CD4-positive, alpha-beta T cell treated with Interleukin-6 for 4 hours (primary cell): ENCODE data around the gene DHRS7C.

ENCODE experiments used
- DNase-seq: peaks from one replicate; pipeline ENCODE4 v3.0.0-alpha.2; 2020; ENCODE audit warnings: mixed read lengths

The DHRS7C gene, protein sequence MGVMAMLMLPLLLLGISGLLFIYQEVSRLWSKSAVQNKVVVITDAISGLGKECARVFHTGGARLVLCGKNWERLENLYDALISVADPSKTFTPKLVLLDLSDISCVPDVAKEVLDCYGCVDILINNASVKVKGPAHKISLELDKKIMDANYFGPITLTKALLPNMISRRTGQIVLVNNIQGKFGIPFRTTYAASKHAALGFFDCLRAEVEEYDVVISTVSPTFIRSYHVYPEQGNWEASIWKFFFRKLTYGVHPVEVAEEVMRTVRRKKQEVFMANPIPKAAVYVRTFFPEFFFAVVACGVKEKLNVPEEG

DNA sequence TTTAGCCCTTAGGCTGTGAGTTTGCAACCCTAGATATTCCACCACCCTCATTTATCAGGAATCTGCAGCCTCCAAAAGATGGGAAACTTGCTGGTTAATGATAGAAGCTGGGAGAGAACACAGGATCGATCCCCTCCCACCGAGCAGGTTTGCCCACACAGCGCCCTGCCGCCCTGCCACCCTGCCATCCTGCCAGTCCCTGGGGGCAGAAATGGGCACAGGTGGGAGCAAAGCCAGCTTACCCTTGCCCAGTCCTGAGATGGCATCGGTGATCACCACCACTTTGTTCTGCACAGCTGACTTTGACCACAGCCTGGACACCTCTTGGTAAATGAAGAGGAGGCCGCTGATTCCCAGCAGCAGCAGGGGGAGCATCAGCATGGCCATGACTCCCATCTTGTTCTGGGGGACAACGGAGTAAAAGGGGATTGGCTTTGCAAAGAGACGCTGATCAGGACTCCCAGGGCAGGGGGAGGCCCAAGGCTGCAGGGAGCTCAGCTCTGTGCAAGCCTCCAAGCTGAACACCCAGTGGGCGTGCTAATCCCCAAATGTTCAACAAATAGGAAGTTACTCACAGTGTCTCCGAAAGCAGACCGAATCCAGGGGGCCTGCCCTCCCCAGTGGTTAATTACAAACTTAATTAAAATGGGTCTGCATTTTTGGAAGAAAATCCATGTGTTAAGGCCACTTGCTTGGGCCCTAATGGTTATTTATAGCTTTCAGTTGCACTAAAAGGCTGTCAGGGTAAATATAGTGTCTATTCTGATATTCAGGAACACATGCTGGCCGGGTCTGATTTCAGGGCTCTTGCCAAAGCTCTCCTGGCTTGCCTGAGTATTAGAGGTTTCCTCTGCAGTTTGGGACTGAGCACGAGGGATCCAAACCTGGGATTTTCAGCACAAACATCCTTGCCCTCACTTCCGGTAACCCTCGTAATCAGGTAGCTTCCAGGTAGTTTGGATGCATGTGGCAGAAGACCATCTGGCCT, at the start of gene DHRS7C:
DHRS7C (minus strand) TSS at position 704 of the 988 bp plus-strand sequence; CDS start at position 396, 308 bp downstream.
- DNase-seq = no peak

DNA sequence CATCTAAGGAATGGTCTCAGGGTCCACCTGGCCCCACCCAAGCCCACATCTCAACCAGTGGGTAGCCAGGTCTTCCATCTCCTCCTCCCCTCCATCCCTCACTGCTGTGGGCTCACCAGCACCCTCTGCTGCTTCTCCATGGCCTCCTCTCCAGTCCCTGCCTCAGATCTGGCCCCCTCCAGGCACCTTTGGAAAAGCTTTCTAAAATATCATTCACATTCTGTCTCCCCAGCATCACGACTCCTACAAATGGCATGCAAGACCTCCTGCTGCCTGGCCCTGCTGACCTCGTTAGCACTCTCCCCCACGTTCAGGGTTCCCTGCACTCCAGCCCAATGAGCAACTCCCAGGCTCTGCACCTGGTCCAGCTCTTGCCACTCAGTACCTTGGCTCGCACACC, 48.0 kb upstream of the DHRS7C start:
- DNase-seq = no peak

DNA sequence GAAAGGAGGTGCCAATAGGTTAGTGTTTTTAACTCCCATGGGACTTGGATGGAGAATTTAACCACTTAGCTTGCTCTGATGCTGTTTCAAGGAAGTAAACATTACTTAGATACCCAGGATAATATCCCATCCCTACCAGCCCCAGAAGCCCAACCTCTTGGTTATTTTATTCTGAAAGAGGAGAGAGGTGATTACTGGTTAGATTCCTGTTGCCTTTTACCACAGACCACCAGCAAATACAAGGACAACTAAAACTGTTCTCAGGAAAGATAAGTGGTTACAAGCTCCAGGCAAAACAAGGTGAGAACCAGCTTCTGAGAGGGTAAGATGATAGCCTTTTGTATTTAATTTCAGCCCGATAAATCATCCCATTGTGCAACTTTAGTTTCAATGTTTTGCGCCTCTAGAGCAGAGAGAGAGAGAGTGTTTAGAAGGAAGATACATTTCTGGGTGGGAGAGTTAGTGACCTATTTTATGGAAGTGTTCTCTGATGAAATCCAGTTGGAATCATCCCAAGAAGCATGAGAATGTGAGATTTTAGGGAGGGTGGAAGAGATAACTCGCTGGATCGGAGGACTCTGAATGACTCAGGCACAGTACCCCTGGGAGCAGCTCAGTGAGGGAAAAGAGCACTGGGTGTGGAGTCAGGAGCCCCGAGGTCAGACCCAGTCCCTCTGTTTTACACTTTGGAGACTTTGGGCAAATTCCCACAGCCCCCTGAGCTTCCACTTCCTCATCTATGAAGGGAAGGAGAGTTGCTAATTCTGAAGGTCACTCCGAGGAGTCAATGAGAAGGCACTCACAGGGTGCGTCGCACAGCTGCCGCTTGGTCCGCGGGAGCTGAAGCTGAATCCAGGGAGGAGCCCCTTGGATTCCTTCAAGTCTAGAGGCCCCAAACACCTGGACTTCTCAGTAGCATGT, 46.4 kb upstream of the DHRS7C start:
- DNase-seq = no peak

DNA sequence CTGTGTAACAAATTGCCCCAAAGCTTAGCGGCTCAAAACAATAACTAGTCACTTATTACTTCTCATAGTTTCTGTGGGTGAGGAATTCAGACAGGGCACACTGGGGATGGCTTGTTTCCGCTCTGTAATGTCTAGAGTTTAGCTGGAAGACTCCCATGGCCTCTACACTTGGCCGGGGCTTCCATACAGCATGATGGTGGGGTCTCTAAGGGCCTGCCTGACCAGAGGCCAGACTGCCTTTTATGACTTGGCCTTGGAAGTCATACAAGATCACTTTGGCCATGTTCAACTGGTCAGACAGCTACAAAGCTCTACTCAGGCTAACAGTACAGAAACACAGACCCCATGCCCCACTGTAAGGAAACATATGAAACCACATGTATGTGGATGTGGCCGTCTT, 42.5 kb upstream of the DHRS7C start:
- no peak for DNase-seq

DNA sequence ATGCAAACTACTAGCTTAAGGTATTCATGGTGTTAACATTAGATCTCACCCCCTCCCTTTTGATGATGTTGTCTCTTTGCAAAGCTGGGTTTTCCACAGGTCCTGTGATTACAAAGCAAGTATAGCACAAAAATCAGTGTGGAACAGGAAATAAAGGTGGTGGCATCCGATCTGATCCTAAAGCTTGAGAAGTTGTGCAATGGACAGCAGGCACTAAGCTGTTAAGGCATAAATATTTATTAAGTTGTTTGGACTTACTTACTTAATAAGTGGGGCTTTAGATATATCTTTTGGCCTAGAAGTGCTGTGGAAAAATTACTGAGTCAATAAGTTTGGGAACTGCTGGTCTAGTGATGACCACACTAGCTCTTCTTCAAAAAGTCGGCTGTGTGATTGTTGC, 39.3 kb upstream of the DHRS7C start:
- no peak for DNase-seq

DNA sequence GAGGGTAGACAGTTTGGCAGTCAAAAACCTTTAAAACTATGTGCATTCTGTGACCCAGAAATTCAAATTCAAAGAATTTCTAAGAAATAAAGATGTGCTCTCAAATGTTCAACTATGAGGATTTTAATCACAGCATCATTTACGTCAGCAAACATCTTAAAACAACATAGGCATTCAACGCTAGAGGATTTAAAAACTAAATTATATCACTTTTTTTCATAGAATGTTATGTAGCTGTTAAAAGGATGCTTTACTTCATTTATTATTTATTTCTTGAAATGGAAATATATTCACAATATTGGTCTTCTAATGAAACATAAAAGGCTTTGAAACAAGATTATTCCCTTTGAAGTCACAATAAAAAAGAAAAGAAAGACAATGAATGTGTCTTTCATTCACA, 38.0 kb upstream of the DHRS7C start:
- no peak for DNase-seq

DNA sequence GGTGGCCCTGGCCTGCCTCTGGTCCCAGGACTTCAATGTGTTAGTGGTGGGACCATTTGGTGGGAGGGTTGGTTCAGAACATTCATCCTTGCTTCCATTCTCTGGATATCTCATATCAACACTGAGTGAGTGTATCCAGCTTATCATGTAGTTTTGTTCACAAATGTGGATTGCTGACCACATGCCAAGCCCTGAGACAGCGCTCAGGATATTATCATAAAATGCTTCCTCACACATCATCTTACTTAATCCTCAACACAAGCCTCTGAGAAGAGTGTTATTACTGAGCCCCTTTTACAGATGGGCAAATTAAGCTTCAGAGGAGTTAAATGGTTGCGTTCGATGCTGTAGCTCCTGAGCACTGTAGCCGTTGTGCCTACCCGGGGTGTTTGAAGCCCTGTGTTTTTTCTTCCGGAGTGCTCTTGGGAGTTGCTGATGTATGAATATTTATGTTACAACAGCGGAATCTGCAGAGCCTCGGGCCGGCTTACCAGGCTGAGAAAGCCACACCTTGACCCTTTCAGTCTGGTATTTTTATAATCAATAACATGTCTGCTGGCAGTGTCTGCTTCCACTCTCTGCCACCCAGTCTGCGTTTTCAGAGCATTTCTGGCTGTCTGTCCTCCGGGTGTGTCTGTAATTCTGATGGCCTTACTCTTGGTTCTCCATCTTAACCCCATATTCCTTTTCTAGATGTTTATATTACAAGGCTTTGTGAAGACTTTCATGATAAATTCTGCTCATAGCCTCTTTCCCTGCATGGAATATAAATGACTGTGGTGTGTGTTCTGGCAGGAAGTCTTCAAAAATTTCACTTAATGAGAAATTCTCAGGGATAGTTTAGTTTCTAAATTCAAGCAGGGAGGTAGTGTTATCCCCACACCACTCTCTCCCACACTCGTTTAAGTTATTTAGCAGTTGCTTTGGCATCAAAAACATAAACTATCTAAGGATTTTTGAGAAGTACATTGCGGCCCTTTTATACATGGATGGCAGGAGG, 37.2 kb upstream of the DHRS7C start:
- DNase-seq = no peak

DNA sequence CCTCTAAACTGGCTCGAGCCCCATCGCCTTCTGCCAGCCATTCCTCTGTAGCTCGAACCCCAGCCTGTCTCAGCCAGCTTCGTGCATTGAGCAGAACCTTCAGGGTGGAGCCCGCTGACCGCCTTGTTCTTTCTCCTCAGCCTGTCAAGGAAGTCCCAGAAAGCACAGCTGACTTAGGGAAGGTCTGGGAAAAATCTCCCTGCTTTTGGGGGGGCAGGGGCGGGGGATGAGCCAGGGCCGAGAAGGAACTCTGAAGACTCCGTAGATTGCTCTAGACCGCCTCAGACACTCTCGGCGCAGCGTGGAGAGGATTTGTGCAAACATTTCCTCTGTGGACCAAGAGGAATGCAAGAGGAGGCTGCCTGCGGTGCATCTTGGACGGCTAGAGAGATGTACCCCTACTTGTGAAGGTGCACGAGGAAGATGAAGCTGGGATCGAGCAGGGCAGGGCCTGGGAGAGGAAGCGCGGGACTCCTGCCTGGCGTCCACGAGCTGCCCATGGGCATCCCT, 34.3 kb upstream of the DHRS7C start, which contains the start of gene GLP2R:
GLP2R (plus strand) TSS at position 284 of the 510 bp plus-strand sequence; CDS start at position 424, 140 bp downstream.
- no peak for DNase-seq

DNA sequence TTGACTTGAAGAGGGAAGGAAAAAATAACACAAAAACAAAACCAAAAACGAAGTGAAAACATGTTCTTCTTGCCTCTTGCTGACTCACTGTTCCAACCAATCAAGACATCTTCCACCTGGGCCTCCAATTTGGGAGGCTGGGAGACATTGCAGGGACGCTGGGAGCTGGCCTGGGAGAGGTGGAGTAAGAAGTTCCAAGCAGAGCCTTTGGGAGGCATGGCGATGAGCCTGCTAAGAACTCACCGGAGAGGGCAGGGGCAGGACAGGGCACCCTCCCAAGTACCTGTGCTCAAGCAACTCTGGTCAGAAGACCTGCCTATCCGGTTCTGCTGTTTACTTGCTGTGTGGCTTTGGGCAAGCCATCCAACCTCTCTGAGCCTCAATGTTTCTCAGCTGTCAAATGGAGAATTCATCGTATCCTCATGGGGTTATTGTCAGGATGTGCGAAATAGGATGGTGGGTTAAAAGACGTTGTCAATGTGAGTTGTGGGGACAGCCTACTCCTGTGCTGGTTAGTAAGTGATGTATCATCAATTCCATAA, 33.5 kb upstream of the DHRS7C start:
- DNase-seq = no peak

DNA sequence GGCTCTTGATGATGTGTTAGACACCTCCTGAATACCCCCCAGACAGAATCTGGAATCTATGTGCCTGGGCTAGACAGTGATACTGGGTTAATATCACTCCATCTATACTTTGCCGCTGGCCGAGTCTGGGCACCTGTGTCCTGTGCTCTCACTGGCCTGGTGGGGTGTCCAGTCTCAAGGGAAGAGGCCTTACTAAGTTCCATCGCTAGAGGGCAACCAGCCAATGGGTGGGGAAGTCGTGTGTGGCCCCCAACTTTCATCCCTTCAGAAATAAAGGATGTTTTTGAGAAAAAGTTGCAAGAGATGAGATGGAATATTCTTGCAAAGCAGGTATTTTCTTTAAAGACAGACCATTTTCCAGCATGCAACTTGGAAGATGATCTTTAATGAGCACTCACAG, 32.7 kb upstream of the DHRS7C start:
- no peak for DNase-seq

DNA sequence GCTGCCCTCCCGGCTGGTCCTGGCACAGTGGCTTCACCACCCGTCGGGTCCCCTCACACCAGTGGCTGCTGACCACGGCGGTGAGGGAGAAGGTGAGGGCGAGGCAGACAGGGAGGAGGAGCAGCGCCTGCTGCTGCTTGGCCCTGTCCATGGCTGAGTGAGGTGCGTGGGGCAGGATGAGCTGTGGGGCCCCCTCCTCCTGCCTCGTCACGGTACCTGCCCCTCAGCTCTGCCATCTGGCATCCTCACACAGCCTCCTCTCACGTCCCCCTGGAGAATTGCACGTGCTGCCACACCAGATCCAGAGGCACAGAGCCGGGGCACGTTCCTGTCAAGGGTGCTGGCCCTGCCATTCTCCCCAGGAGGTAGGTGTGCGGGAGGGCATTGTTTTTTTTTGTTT, 30.5 kb upstream of the DHRS7C start, which contains the start of gene GSG1L2:
GSG1L2 (minus strand) TSS at position 159 of the 400 bp plus-strand sequence; CDS start at position 151, 8 bp downstream.
- DNase-seq = no peak

DNA sequence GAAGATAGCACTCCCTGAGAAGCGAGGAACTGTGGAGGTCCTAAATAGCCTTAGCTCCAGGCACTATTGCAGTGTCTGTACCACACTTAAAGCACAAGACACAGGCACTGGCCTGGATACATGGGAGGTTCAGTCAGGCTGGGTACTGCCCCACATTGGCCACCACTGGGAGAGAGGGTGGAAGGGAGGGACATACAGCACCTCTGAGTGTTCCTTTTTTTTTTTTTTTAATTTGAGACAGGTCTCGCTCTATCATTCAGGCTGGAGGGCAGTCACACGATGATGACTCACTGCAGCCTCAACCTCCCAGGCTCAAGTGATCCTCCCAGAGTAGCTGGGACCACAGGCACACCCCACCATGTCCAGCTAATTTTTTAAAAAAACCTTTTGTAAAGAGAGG, 29.1 kb upstream of the DHRS7C start:
- DNase-seq = no peak

DNA sequence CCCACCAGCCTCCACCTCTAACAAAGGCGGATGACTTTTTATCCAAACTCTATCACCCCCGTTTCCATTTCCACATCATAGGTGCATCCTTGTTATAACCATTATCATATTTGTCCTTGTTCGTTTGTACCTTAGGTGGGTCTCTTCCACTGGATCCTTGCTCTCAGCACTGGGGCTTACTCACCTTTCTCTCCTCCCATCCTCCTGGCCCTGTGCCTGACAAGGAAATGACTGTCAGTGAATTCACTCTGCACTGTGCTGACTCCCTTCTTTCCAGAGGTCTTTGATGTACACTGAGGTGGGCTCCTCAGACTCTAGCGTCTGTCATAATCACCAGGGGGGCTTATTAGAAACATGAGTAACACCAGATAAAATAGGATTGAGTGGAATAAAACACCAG, 27.4 kb upstream of the DHRS7C start:
- DNase-seq = no peak

DNA sequence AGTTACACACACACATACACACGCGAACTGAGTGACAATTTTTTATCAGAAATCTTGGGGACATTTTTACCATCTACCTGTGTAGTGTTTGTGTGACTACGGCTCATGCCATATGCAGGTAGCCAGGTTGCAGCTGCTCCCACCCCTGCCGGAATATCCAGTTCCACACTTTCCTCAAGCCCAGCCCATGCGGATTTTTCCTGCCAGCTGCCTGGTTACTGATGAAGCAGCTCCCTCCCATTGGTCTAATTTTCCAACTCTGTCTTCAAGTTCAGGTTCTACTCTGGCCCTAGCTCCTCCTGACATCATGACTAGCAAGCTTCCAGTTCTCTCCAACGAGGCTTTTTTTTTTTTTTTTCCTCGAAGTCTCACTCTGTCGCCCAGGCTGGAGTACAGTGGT, 25.7 kb upstream of the DHRS7C start:
- no peak for DNase-seq

DNA sequence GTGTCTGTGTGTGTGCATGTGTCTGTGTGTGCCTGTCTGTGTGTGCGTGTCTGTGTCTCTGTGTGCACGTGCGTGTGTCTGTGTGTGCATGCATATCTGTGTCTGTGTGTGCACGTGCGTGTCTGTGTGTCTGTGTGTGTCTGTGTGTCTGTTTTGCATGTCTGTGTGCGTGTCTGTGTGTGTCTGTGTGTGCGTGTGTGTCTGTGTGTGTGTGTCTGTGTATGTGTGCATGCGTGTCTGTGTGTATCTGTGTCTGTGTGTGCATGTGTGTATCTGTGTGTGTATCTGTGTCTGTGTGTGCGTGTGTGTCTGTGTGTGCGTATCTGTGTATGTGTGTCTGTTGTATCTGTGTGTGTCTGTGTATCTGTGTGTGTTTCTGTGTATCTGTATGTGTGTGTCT, 25.1 kb upstream of the DHRS7C start:
- no peak for DNase-seq

DNA sequence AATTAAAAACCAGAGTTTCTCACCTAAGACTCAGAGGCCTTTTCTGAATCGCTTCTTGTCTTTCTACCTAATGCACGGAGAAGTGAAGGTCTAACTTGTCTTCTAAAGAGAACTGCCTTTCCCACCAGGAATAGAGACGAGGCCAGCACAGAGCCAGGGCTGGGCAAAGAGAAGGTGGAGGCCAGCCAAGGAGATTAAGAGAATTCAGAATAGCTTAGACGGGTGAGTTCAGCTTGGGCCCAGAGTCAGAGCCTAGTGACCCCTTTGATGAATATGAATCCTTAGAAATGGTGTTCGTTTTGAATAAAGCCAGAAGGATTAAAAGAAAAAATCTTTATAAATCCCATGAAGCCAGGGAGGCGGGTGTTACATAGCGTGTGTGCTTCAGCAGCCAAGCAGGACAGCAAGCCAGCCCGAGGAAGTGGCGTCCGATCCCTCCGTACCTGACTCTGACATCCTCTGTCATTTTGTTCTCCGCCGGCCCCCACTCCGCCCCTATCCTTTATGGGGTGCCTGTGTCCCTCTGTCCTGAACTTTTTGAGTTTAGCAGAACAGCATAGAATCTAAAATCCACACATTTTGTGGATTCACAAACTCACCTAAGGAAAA, 23.0 kb upstream of the DHRS7C start:
- no peak for DNase-seq

DNA sequence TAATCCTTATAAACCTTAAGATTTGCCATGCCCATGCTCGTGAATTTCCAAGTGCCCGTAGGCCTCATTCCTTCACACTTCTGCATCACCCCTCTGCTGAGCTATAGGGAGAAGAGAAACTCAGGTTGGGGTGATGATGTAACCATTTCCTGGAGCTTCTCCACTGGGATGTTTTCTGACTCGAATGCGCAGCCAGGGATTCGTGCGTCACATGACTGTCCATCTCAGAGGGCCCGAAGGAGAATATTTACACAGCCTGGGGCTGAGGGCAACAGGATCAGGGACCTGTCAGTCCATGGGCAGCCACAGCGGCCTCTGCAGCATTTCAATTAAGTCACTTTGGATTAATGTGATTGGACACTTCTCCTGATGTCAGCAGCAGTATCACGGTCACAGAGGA, 21.8 kb upstream of the DHRS7C start:
- DNase-seq = no peak

DNA sequence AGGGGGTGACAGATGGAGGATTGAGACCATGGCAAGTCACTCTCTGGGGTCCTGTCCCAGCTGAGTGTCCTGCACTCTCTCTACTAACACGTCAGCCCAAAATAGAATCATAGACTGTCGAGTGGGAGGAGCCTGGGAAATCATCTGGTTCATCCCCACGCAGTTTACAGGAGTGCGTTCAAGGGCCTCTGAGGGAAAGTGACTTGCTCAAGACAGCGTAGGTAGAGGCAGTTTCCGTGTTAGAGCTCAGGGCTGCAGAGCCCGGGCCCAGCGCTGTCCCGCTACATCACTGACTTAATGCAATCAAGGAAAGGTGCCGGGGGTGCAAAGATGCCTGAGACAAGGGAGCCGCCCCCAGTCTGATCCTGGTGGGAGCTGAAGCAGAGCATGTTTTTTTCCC, 20.1 kb upstream of the DHRS7C start:
- DNase-seq = no peak

DNA sequence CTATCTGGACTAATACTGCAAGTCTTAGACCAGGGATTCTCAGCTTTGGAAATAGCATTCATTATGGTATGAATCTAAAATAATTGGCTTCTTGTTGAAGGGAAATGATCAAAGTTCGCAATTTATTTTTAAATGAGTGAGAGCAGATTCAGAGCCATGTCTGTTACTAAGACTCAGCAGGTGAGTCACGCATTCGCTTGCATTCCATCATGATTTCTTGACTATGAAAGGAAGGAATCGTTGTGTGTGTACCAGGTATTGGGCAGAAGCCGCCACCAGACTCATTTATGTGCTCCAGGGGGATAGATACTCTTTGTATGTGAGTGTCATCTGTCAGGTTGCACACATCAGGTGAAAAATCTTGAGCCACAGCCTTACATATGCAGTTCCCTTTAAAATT, 19.7 kb upstream of the DHRS7C start:
- DNase-seq = no peak
